ENCODE results near the gene CDK18.
"Not testable (repeated sequence)": the region's sequence is repeated elsewhere in the genome, so short reads cannot be mapped to it uniquely, and the experiment has no call there.

CDK18 gene

DNA sequence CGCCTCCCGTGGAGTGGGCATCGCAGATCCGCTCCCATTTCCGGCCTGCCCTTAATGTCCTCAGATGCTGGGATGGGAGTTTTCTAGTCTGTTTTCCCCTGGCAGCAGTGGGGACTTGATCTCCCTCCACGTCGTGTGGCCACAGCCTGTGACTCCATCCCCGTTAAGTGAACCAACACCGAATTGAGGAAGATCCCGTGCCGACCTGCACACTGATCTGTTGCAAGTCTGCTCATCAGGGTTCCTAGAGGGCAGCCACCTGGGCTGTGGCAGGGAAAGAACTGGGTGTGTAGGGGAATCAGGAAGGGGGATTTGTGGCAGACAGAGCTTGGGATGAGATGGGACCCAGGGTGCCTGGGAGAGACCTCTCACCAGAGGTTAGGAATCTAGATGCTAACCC is 23.3 kb upstream of the CDK18 start:
- no peak for DNase-seq (ENCODE audit: low read depth)

DNA sequence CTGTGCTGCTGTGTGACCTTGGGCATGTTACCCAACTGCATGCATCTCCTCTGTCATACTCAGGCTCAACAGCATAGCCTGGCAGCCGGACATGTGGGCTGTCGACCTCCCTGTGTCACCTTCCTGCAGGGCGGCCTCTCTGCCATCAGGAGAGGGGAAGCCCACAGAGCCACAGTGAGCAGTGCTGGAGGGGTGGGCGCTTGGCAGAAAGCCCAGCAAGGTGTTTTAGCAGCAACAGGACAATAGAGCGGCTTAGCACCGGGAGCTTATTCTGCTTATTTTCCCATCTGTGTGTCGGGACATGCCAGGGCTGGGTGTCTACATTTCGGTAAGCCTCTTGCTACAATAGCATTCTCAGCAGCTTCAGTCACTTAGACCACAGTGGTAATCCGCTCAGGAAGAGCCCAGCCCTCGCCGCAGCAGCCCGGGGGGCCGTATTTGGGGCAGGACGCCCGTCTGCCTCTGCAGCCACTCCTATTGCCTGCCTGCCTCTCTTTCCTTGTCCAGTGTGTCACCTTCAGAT is 22.8 kb upstream of the CDK18 start:
- no peak for DNase-seq (ENCODE audit: low read depth)

DNA sequence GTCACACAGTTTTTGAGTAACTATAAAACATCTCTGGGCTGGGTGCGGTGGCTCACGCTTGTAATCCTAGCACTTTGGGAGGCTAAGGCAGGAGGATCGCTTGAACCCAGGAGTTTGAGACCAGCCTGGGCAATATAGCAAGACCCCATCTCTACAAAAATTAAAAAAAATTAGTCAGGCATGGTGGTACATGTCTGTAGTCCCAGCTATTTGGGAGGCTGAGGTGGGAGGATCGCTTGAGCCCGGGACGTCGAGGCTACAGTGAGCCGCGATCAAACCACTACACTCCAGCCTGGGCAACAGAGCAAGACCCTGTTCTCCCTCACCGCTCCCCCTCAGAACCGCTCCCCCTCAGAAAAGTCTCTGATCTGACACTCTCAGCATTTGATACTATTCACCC is 21.9 kb upstream of the CDK18 start:
- not testable (repeated sequence) for DNase-seq (ENCODE audit: low read depth)

DNA sequence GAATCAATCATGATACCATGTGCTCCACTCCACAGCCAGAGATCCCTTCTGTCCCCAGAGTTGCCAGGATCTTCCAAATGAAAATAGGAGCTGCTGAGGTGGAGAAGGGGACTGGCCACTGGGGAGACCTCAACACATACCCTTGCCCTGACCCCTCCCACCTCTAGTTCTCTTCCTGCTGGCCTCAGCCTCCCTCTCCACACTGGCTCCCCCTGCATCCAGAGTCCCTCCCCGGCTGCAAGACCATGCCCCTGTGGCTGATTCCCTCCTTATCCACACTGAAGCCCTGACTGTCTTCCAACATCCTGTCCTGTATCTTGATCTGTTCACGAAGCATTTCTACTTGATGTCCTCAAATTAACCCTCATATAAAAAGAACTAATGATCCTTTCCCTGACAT is 21.1 kb upstream of the CDK18 start:
- no peak for DNase-seq (ENCODE audit: low read depth)

DNA sequence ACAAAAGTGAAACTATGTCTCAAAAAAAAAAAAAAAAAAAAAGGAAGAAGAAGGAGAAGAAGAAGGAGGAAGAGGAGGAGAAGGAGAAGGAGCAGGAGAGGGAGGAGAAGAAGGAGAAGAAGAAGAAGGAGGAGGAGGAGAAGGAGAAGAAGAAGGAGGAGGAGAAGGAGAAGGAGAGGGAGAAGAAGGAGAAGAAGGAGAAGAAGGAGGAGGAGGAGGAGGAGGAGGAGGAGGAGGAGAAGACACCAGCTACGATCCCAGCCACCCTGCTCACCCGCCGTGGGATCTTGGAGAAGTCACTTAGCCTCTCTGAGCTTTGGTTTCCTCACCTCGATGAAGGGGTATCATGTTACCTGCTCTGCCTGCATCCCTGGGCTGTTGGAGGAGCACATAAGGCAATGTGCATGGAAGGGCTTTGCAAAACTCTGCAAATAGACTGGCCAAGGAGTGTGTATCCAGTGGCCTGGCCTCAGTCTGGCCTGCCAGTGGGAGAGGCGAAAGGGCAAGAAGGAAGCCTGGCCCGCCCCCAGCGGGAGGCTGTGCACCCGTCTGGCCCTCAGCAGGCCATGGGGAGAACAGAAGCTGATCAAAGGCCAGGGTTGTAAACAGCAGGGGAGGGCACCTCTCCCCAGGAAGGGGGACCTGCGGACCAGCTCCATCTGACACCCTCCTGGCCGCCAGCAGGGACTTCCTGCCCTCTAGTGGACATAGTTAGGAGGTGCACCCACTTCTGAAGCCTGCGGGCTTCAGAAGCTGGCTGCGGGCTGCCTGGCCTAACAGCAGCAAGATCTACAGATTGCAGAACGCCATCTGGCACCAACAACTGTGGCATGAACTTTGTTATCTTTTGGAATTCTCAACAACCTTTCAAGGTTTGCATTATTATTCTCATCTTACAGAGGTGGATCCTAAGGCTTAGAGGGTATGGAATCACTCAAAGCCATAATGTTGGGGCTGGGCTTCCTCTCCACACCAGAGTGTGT is 19.2 kb upstream of the CDK18 start:
- peak; percentile 41 for DNase-seq (ENCODE audit: low read depth)

DNA sequence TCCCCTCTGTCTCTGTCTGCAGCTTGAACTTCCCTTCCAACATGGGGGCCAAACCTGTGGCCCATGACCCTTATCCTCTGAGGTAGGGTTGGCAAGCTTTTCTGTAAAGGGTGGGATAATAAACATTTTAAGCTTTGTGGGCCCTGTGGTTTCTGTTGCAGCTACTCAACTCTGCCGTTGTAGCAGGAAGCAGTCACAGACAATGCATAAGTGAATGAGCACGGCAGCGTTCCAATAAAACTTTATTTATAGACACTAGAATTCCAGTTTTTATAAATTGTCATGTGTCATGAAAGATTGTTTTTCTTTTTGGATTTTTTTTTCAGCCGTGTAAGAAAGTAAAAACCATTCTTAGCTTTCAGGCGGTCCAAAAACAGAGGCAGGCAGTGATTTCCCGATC is 18.2 kb upstream of the CDK18 start:
- DNase-seq (ENCODE audit: low read depth): no peak

DNA sequence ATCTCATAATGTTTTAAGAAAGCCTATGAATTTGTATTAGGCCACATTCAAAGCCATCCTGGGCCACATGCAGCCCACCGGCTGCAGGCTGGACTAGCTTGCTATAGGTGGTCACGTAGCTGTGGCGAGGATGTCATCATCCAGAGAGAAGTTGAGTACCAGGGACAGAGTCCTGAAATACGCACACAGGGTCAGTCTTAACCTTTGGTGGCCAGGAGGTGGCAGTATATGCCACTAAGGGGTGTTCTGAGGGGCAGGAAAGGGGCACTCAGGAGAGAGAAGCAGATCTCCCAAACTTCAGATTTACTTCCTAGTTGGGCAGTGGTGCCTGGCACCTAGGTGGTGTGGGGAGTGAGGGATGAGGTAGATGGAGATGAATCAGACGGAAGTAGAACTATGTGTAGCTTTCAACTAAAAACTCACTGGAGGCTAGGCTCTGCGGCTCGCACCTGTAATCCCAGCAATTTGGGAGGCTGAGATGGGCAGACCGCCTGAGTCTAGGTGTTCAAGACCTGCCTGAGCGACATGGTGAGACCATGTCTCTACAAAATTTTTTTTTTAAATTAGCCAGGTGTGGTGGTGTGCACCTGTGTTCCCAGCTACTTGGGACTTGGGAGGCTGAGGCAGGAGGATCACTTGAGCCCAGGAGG is 16.3 kb upstream of the CDK18 start:
- DNase-seq (ENCODE audit: low read depth): no peak

DNA sequence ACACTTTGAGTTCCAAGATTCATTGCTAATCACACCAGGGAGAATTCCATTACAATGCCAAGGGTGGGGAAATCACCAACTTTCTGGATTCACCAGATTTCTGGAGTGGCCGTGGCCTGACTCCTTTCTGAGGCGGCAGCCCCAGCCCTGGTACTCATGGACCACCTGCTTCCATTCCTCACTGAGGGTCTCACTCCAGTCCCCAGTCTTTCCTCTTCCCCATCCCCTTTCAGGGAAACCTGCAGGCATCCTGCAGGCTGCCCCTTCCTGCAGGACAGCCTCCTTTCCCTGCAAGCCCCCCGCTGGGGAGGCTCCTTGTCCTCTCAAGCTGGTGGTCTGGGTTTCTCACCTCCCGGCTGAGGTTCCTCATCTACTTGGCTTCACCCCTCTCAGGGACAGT is 12.7 kb upstream of the CDK18 start:
- DNase-seq (ENCODE audit: low read depth): no peak

DNA sequence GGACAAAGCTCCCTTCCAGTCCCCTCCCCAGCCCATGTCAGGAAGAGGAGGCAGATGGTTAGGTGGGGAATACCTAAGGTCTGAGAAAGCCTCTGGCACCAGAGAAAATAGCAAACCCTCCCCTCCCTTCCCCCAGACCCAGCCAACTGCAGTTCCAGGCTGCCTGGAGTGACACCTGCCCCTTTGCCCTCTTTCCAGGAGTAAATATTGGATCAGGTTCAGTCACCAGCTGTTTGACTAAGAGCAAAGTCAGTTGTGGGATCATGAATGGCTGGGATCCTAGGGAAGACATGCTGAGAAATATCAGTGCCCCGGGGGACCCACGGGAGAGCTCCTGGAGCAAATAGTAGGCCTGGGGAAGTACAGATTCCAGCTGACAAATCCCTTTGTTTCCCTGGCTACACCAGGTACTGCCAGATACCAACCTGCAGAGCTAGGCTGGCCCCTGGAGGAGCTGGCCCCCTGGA is 12.2 kb upstream of the CDK18 start:
- no peak for DNase-seq (ENCODE audit: low read depth)

DNA sequence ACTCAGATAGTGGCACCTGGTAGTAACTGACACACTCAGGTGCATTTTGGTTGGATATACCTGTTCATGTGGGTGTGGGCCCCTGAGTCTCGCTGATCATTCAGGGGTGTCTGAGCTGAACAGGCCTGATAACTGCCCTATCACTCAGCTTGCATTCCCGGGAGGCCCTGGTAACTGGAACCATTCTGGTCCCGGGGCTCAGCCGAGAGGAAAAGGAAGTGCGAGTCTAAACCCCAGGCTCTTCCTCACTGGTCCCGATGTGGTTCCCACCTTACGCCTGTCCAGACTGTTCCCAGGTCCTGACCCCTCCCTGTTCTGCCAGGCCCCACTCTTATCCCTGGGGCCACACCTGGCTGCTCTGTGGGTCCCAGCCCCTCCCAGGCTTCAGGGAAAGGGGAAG is 11.7 kb upstream of the CDK18 start:
- DNase-seq (ENCODE audit: low read depth): no peak

DNA sequence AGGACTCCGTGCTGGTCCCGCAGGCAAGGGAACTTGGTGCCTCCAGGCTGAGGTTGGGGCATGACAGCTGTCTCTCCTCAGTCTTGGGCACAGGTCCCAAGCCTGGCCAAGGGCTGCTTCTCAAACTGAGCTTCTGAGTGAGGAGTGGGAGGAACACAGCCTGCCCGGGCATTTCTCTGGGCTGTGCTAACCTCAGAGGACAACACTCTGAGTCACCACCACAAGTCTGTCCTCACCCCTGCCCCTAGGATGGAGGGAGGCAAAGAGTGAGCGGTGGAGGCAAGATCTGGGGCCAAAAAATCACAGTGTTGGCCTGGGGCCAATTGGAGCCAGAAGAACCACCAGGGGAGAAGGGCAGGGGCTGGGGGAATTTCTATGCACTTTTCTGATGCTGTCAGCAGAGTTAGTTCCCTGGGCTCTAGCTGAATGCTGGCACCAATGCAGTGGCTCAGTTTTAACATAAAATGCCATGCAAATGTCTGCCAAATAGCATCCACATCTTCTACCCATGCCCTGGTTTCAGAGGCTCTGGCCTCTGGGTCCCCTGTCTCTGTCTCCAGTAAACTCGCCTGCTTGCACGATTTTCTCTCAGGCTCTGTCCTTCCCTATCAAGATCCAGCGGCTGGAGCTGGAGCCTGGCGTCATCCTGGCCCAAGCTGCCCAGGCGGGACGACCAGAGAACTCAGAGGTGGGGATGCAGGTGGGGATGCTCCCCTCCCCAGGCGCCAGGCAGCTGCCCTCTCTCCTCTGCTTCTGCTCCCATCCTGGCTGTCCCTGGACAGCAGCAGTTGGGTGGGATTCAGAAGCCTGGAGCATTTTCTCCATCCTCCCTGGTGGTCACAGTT is 11.0 kb upstream of the CDK18 start:
- no peak for DNase-seq (ENCODE audit: low read depth)

DNA sequence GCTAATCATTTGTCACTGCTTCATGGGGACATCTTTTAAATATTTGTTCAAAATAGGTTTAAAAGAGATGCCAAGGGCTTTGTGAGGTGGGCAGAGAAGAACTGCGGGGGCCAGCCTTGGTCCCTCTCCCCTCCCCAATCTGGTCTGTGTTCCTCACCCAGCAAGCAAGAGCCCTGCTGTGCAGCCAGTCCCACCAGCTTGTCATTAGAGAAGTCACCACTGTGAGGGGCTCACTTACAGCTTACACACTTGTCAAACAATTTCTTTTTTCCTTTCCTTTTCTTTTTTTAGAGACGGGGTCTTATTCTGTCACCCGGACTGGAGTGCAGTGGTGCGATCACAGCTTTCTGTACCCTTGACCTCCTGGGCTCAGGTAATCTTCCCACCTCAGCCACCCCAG is 10.4 kb upstream of the CDK18 start:
- no peak for DNase-seq (ENCODE audit: low read depth)

DNA sequence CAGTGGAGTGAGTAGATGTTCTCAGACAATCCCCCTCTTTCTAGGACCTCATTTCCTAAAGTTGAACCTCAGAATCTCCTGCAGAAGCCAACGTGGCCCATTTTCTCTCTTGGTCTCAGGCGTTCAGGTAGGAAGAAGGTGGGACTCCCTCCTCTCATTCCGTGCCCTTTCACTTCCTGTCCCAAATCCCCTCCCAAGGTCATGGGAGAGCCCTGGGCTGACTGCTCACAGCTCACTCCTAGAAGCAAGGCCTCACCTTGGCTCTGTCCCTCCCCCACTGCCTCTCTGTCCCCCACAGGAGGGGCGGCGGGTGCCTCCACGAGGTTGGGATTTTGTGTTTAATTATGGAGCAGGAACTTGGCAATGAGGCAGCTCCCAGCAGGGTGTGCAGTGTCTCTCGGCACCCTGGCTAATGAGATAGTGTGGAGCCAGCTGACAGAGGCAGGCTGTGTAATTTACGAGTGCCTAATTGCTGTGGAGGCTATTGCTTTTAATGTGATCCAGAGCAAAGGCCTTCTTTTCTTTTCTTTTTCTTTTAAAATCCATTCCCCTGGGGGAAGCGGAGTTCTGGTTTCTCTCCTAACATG is 9.1 kb upstream of the CDK18 start:
- no peak for DNase-seq (ENCODE audit: low read depth)

DNA sequence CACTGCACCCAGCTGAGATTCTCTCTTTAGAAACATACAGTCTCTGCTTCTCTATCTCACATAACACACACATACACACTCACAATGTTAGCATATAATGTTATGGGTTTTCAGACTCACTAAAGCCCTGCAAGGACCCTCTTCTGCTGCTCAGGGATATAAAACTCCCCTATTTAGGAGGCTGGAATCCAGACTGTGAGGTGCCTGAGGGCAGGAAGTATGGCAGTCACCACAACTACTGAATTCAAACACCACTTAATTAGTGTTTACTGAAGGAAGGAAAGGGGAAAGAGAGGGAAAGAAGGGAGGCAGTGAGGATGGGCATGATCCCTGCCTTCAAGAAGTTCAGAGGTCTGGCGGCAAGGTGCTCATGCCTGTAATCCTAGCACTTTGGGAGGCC is 7.8 kb upstream of the CDK18 start:
- DNase-seq (ENCODE audit: low read depth): no peak

DNA sequence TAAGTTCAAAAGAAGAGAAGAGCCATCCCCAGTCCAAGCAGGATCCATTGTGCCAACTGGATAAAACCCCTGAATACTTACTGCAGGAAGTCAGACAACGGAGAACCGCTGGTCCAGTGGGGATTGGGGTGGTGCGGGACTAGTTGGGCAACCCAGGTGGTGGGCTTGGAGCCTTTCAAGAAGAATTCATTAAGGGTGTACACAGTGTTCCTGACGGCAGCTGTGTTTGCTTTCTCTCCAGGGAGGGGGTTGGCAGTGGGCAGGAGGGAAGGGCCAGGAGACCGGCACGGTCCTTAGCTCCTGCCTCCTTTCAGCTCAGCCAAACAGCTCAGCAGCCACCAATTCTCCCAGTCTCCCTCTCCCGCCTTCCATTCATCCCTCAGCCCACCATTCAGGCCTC is 7.1 kb upstream of the CDK18 start:
- no peak for DNase-seq (ENCODE audit: low read depth)

DNA sequence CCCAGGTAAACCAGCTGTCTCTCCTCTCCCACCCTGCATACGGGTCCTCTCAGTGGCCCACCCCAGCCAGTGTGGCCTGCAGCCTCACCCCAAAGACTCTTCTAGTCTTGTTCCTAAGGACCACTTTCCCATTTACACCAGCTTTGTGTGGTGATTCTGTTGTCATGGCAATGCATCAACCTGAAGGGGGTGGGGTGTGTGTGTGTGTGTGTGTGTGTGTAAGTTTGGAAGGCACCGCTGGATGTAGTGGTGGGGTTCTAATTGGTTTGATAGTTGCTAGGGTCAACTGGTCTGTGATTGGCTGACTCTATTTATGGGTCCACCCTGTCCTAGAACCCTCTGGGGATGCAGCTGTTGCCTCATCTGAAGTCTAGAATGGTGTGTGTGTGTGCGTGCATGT is 4.7 kb upstream of the CDK18 start:
- no peak for DNase-seq (ENCODE audit: low read depth)

DNA sequence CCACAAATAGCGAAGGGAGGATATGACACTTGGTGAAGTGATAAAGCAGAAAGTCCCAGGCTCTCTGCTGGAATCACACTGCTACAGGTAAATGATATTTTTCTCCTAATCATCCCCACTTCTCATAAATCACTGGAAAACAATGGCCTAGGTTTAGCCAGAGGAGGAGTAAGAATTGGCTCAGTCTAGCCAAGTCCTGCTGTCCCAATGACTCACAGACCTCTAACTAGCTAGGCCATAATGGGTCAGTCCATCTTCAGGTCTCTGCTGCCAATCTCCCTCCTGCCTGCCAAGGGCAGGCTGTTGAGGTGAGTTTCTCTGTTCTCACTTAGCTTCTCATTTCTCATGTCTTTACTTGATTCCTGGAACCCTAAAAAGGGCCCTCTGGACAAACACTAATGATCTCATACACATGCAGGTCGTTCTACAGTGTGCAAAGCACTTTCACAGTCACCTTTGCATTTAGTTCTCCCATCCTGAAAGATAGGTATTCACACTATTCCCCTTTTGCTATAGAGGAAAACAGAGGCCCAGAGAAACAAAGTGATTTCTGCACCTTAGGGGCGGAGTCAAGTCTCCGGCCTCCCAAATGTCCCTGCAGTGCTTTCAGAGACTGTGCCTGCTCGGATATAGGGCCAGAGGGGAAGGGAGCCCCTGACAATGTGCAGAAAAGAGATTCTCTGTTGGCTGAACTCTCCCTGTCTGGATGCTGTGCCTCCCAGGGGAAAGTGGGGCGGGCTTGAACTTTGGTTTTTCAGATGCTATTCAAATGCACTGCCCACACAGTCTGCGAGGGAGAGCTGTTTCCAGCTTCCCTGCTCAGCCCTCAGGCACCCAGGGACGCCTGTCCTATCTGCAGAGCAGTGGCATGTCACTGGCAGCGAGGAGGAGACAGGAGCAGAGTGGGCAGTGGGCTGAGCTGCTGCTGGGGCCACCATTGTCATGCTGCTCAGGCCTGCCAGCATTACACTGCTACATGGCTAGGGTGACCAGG is 3.9 kb upstream of the CDK18 start:
- no peak for DNase-seq (ENCODE audit: low read depth)

DNA sequence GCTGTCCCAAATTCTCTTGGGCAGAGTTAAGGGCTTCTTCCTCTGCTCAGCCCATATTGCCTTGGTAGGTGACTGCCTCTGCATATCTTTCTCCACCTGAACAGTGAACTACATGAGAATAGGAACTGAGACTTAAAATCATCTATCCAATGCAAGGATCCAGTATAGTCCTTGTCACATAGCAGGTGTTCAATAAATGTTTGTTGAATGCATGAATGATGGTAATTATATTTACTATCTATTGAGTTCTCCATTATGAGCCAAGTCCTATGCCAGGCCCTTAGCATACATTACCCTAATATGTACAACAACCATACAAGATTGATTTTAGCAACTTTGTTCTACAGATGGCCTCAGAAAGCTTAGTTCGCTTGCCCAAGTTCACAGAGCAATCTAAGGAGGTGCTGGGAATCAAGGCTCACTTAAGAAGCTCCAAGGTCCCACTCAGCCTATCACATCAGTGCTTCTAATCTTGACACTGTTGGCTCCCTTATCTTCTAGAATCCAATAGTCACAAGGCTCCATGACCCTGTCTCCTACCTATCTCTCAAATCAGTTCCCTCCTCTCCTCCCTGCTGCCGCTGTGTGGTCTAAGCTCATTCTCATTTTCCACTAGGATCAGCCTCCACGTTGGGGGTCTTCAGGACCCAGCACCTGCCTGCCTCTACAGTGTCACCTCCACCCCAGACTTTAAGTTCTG is 2.2 kb upstream of the CDK18 start:
- DNase-seq (ENCODE audit: low read depth): no peak

DNA sequence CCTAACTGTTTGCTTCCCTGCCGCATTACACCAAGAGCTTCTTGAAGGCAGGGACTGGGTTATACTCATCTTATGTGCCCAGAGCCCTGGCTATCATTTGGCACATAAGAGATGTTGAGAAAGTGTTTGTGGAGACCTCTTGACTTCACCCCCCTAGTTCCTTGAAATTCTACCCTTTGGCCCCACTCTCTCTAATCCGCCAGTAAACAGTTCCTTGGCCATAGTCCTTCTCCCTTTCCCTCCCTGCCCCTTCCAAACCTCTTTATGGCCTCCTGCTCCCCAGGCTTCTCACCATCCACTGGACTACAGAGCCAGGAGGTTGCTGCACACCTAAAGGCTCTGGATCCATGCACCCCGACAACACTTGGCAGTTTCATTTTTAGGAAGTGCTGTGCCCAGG is 1.5 kb upstream of the CDK18 start:
- no peak for DNase-seq (ENCODE audit: low read depth)

Data from stimulated activated CD8-positive, alpha-beta memory T cell treated with anti-CD3 and anti-CD28 coated beads, Interleukin-12 subunit alpha, Interleukin-12 subunit beta, amount 100 ng/mL, for 4 hours (primary cell).